Sigmoid colon (tissue), 4 donors: ENCODE measurements around the gene PLEKHG2.

ENCODE experiments used
- POLR2A ChIP-seq, 2 donors: fragments of 450-650 bp; IDR thresholded peaks; one replicate each; pipeline ENCODE4 v1.6.1; 2016; ENCODE audit warnings: antibody characterized with exemption in 2 of 2, mild to moderate bottlenecking in 2 of 2, moderate library complexity in 2 of 2
- POLR2AphosphoS5 ChIP-seq, 4 donors: sonication (generic); formaldehyde crosslinking; IDR thresholded peaks; one replicate each; pipeline ENCODE4 v1.6.1; 2017; ENCODE audit warnings: antibody characterized with exemption in 4 of 4
- TF ChIP-seq, protein P1 (sequence below), 4 experiments: fragments of 450-650 bp in 3 of 4; fragments of 200-600 bp in 1 of 4; IDR thresholded peaks; one replicate each; pipeline ENCODE4 v1.5.1; 2016 to 2019; ENCODE audit warnings: antibody characterized with exemption in 4 of 4, mild to moderate bottlenecking in 3 of 4, moderate library complexity in 2 of 4

GRCh38 chr19:39428283-39429112 lies 16.0 kb downstream of the PLEKHG2 start:
- TF ChIP-seq, protein P1, sequence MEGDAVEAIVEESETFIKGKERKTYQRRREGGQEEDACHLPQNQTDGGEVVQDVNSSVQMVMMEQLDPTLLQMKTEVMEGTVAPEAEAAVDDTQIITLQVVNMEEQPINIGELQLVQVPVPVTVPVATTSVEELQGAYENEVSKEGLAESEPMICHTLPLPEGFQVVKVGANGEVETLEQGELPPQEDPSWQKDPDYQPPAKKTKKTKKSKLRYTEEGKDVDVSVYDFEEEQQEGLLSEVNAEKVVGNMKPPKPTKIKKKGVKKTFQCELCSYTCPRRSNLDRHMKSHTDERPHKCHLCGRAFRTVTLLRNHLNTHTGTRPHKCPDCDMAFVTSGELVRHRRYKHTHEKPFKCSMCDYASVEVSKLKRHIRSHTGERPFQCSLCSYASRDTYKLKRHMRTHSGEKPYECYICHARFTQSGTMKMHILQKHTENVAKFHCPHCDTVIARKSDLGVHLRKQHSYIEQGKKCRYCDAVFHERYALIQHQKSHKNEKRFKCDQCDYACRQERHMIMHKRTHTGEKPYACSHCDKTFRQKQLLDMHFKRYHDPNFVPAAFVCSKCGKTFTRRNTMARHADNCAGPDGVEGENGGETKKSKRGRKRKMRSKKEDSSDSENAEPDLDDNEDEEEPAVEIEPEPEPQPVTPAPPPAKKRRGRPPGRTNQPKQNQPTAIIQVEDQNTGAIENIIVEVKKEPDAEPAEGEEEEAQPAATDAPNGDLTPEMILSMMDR (IDR thresholded peaks at IDR 0.05), result no peak
- TF ChIP-seq POLR2AphosphoS5 (IDR thresholded peaks at IDR 0.05) (peak in 3 of 4 donors; percentile 39 to 59 (median 43)), POLR2A (IDR thresholded peaks at IDR 0.05) (no peak)
